NCI-H2196 treated with DMSO at 0.1 percent for 48 hours (cell line): ENCODE data around the gene USP35.
"Not testable (repeated sequence)": the region's sequence is repeated elsewhere in the genome, so short reads cannot be mapped to it uniquely, and the experiment has no call there.

ENCODE experiments used
- DNase-seq: peaks from one replicate; lab custom pipeline; 2025; ENCODE audit not compliant: unreplicated experiment; lab: John Stamatoyannopoulos, UW

Gene USP35

DNA sequence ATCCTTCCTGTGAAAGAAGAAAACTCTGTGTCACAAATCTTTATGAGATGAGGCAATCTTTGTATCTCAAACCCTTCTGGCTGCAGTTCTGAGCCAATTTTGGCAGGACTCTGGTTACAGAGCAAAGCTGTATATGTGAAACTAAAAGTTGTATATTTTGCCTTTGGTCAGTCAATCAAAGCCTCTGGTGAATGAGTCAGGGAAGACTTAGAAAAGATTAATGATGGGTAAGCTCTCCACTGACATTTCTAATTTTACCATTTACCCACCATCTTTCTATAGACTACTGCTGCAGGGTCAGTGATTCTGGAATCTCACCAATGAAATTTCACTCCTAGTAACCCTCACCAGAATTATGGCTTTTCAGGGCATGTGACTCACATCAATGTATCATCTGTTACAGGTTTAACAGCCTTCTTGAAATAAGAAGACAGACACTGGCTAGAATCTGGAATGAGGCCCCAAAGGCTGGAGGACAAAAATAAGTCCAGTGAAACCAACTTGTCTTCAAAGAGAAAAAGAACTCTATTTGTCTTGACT is 43.3 kb downstream of the USP35 start:
- no peak for DNase-seq

DNA sequence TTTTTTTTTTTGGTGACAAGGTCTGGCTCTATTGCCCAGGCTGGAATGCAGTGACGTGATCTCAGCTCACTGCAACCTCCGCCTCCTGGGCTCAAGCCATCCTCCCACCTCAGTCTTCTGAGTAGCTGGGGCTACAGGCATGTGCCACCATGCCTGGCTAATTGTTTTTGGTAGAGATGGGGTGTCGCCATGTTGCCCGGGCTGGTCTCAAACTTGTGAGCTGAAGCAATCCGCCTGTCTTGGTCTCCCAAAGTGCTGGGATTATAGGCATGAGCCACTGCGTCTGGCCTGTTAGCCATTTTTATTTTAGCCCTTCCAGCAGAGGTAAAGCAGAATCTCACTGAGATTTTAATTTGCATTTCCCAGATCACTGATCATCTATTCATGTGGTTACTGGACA is 44.3 kb downstream of the USP35 start:
- not testable (repeated sequence) for DNase-seq

DNA sequence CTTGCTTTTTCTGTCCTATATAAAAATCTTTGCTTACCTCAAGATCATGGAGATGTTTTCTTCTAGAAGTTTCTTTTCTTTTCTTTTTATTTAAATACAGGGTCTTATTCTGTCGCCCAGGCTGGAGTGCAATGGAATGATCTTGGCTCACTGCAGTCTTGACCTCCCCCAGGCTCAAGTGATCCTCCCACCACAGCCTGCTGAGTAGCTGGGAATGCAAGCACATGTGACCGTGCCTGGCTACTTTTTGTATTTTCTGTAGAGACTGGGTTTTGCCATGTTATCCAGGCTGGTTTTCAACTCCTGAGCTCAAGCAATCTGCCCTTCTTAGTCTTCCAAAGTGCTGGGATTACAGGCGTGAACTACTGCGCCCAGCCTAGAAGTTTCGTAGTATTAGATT is 45.3 kb downstream of the USP35 start:
- no peak for DNase-seq

DNA sequence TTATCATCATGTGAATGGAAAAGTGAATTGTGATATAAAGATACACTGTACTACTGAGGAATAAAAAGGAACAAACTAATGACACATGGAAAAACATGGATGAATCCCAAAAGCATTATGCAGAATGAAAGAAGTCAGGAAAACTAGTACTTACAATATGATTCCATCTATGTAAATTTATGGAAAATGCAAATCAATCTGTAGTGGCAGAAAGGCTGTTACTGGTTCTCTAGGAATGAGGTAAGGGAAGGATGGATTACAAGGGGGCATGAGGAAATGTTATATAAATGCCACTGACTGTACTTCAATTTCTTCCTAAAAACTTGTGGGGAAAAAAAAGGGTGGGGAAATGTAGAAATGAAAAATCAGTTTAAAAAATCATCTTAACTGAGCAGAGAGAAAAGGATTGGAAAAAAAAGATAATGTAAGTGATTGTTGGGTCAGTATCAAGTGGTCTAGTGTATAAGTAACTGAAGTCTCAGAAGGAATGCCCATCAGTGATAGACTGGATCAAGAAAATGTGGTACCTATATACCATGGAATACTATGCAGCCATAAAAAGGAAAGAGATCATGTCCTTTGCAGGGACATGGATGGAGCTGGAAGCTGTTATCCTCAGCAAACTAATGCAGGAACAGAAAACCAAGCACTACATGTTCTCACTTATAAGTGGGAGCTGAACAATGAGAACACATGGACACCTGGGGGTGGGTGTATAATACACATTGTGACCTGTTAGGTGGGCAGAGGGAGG is 48.8 kb downstream of the USP35 start:
- no peak for DNase-seq

DNA sequence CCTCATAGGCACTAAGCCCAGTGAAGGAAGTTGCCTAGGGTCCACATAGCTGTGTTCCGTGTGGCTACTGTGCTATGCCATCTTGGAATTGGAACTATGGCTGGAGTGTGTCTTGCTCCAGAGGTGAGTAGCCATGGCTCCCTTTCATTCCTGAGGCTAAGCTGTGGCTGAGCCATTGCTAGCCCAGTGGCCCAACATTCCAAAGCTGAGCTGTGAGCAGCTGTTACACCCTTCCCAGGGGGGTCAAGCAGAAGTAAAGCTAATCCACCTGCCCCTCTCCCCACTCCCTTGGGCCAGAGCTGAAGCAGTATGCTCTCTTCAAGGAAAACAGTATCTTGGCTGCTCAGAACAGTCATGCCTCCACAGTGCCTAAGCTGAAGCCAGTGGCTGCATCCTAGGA is 51.1 kb downstream of the USP35 start:
- no peak for DNase-seq

DNA sequence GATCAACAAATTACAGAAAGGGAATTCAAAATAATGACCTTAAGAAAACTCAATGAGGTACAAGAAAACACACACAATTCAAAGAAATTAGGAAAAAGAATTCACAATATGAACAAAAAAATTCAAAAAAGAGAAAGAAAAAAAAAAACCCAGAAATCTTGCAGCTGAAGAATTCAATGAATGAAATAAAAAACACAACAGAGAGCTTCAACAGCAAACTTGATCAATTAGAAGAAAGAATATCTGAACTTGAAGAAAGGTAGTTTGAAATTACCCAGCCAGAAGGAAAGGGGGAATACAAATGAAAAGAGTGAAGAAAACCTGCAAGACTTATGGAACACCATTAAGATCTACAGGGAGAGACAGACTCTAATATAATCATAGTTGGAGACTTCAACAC is 52.8 kb downstream of the USP35 start:
- no peak for DNase-seq

DNA sequence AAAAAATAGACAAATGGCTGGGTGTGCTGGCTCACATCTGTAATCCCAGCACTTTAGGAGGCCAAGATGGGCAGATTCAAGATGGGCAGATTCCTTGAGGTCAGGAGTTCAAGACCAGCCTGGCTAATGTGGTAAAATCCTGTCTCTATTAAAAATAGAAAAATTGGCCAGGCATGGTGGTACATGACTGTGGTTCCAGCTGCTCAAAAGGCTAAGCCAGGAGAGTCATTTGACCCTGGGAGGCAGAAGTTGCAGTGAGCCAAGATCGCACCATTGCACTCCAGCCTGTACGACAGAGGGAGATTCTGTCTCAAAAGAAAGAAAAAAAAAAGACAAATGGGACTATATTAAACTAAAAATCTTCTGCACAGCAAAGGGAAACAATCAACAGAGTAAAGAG is 55.4 kb downstream of the USP35 start:
- DNase-seq: no peak

DNA sequence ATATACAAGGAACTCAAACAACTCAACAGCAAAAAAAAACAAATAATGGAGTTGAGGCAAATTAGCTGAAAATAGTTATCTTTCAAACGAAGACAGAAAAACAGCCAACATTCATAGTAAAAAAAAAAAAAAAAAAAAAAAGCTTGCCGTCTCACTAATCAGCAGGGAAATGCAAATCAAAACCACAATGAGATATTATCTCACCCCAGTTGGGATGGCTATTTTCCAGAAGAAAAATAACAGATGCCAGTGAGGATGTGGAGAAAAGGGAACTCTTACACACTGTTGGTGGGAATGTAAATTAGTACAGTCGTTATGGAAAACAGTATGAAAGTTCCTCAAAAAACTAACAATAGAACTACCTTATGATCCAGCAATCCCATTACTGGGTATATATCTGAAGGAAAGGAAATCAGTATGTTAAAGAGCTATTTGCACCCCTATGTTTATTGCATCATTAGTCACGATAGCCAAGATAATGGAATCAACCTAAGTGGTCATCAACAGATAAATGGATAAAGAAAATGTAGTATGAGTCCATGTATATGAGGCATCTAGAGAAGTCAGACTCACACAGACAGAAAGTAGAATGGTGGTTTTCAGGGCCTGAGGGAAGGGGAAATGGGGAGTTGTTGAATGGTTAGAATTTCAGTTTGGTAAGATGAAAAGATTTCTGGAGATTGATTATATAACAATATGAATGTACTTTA is 56.0 kb downstream of the USP35 start:
- no peak for DNase-seq

DNA sequence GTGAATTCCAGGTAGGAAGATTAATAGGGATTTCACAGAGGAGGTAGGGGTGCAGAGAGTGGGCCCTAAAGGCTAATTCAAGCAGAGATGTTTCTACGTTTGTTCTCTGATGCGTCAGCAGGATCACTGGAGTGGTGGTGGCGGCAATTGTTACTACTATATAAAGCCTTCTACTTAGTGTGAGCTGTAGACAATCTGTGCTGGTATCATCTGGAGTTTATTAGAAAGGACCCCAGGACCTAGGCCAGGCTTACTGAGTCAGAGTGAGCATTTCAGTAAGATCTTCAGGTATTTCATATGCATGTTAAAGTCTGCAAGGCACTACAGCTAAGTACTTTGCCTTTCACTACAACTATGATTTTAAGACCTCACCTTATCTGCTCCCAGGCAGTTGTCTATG is 59.5 kb downstream of the USP35 start:
- DNase-seq: no peak

DNA sequence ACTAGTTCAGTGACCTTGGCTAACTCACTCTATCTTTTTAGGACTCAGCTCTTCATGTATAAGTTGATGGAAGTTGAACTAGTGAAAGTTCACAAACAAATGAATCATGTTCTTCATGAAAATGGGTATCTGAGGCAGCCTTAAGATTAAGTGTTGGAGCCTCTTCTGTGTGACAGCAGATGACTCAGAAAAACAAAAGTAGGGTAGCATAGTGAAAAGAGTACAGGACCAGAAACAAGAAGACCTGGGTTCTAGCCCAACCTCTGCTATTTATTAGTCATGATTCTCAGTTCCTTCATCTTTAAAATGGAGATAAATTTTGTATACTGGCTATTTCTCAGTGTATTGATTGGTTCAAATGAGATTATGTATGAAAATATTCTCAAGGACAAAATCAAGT is 60.2 kb downstream of the USP35 start:
- no peak for DNase-seq

DNA sequence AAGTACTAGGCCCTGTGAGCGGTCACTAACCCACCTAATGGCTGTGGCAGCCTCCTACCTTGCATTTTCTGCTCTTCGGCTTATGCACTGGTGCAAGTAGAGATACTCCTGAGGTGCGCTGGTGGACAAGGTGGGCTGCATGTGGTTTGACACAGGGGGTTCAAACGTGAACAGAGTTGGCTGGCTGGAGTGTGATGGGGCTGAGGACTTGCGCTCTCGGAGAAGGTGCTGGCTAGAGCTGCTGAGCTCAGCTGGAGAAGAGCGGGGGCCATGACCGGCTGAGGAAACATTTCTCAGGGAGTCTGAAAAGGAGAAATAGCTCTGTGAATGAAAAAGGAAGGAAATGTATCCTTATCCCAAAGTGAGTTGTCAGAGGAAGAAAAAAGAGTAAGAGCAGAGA is 61.4 kb downstream of the USP35 start:
- DNase-seq: no peak

DNA sequence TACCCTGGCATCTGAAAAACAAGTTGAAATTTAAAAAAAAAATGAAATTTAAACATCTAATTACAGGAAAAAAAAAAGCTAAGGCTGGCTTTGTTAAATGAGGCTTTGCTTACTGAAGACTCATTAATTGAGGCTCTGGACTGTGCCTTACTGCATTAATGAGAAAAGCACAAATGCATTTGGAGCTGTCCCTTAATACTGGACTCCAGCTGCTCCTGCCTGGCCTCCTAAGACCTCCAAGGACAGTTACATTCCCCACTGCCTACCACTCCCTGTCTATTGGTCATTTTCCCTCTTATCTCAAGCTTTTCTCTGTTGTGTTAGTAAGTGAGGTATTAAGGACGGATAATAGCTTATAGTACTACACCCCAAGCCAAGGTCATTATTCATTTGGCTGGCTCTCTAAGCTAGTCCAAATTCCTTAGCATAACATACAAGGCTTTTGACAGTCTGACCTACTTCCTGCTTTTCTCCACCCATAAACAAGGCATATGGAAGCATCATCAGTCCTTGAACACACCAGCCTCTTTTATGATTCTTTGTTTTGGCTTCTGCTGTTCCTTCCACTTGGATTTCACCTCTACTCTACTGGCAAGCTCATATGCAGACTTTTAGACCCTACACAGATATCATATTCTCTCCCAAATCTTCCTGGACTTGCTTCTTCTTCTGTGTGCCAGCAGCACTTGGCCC is 62.5 kb downstream of the USP35 start:
- DNase-seq: no peak

DNA sequence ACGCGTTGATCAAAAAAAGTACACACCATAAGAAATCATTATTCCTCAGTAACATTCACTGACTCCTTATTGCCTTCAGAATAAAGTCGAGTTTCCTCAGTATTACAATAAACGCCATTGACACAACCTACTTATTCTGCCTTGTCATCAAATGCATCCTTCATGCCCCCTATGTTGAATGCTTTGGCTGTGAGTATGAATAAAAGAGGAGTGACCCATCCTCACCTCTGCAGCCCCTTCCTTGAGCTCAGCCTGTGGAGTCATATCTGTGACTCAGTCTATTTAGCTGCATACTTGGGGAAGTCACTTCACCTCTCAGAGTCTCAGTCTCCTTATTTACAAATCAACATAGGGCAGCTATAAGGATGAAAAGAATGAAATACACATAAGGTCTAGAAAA is 65.1 kb downstream of the USP35 start:
- no peak for DNase-seq

DNA sequence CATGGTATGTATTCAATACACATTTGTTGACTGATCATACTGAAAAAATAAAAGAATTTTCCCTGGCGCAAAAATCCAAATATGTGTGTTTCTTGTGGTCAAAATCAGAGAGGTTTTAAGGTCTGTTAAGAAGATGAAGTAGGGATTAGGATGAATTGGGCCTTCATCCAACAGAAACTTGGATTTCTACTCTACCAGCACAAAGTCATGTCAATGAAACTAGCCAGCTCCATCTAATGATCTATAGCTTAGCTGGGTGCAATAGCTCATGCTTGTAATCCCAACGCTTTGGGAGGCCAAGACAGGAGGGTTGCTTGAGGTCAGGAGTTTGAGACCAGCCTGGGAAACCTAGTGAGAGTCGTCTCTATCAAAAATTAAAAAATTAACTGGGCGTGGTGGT is 65.5 kb downstream of the USP35 start:
- no peak for DNase-seq

DNA sequence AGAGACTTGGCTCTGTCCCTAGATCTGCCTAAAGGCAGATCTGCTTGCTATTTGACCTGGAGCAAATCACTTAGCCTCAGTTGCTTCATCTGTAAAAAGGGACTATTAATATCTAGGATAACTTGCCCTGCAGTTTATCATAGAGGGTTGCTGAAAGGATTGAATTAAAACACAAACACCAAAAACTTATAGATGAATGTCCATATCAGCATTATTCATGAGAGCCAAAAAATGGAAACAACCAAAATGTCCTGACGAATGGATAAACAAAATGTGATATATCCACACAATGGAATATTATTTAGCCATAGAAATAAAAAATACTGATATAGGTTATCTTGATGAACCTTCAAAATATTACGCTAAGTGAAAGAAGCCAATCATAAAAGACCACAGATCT is 67.2 kb downstream of the USP35 start:
- DNase-seq: no peak

DNA sequence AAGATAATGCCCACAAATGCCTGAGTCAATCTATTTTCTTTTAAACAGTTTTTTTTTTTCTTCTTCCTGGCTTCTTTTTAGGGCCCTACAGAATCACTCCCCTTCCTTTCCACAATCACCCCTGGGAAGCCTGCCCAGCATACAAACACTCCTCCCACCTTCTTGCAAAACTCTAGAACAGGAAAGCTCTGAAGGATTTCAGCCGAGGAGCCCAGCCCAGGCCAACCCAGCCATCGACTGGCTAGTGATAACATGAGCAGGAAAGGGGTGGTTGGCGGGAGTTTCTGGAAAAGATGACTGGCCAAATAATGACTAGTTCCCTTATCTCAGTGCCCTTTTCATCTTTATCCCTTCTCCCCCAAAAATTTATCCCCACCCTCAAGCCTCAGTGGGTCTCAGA is 68.2 kb downstream of the USP35 start:
- DNase-seq: no peak

DNA sequence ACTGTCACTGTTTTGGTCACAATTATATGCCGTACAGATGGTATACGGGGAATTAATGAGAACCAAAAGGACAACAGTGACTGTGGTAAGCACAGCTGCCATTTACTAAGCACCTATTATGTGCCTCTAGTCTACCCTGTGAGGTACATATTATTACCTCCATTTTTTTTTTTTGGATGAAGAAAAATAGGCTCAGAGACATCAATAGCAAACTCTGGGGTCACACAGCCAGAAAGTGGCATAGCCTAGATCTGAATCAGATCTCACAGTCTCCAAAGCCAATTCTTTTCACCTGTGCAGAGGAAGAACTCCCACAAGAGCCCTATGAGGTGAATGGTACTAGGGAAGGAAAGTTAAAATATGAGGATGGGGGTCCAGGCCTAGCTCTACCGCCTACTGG is 68.9 kb downstream of the USP35 start:
- DNase-seq: no peak

DNA sequence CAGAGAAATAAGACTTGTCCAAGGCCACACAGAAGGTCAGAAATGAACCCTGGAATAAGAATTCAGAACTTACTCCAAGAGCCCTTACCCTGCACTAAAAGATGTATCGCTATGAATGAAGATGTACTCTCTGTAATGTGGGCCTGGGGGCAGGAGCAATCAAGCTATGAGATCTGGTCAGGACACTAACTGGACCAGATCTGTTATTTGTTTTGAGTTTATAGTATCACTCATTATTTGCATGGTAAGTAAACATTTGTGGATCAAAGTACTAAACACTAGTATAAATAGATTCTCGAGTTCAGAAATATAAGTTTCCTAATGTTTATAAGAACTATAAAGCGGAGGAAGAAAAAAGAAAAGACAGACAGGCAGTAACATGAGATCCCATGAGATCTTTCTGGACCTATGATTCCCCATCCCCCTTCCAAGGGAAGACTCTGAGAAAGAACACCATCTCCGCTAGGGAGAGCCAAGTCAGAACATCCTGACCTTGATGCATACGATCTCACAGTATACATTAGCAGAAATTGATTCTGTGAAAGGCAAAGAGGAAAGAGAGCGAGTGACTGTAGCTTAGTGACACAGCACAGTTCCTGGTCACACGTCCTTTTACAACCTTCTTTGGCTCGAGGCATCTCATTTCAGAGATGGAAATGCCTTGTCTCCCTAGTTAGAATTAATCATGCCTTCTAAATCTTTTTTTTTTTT is 71.2 kb downstream of the USP35 start:
- DNase-seq: no peak

DNA sequence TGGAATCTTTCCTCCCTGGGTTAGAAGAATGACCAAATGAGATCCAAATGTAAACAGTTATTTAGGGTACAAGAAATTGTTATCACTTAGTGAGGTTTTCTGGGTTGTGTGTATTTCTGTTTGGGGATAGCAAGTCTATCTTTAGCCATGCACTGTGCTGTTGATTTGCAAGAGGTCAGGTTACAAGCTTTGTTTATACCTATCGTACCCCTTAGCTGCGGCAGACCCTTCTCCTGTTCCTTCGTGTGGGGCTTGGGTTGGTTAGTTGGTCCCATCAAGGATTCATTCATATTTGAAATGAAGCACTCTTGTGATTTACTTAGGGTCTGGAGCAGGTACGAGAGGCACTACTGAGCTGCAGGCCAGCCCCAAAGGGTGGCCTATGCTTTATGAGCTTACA is 72.6 kb downstream of the USP35 start:
- no peak for DNase-seq

DNA sequence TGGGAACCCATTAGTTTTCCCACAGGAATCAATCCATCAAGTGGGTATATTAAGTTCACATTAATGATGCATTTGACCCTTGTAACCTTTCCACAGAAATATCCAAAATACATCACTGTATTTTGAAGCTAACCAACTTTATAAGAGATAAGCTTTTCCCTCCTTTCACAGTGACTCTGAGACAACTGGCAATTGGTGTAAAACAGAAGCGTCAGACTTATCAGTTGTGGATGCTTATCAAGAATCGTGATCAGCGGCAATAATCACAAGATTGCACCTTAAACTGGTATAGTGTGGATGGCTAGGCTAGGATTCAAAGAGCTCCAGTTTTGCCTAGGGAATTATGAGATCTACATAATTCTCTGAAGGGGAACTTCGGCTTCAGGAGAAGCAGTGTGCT is 73.1 kb downstream of the USP35 start:
- no peak for DNase-seq

DNA sequence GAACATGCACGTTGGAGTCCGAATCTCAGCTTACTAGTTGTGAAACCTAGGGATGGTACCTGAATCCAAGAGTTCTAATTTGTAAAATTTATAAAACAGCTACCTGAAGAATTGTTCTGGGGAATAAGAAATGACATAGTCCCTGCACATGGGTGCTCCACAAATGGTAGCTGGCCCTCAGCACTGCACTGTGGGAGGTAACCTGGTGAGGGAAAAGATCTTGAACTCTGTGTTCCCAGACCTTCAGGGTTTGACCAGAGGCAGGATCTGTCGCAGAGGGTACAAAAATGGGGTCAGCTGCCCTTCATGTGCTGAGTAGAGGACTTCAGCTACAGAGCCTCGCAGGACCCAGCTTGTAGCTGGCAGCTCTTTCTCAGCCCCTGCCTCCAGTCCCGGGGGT is 73.5 kb downstream of the USP35 start:
- no peak for DNase-seq
